Activated T-cell treated with anti-CD3 and anti-CD28 coated beads for 24 hours (primary cell): ENCODE data around the gene INPP5A.

Source experiments
- DNase-seq: peaks from one replicate; pipeline ENCODE4 v3.0.0-alpha.2; 2020; ENCODE audit warnings: low read depth

Gene INPP5A

GRCh38 chr10:132614431-132615340 is 77.1 kb downstream of the INPP5A start:
- no peak for DNase-seq

GRCh38 chr10:132615341-132616169 is 78.0 kb downstream of the INPP5A start:
- no peak for DNase-seq

GRCh38 chr10:132616170-132616995 is 78.8 kb downstream of the INPP5A start:
- peak; percentile 39 for DNase-seq

GRCh38 chr10:132616996-132617736 is 79.6 kb downstream of the INPP5A start:
- DNase-seq: no peak

- no peak for DNase-seq
These were observed 80.1 kb downstream of the INPP5A start for GRCh38 chr10:132617737-132618052.

GRCh38 chr10:132618158-132618919 is 80.8 kb downstream of the INPP5A start:
- DNase-seq: no peak

- DNase-seq: no peak
These were observed 82.3 kb downstream of the INPP5A start for GRCh38 chr10:132619927-132620326.

- DNase-seq: no peak
These were observed 86.7 kb downstream of the INPP5A start for GRCh38 chr10:132624061-132624846.

- no peak for DNase-seq
These were observed 87.4 kb downstream of the INPP5A start for GRCh38 chr10:132624847-132625471.

GRCh38 chr10:132626019-132626760 is 88.6 kb downstream of the INPP5A start:
- no peak for DNase-seq

- DNase-seq: no peak
These were observed 89.4 kb downstream of the INPP5A start for GRCh38 chr10:132626761-132627665.

- DNase-seq: no peak
These were observed 90.3 kb downstream of the INPP5A start for GRCh38 chr10:132627666-132628531.

- no peak for DNase-seq
These were observed 91.6 kb downstream of the INPP5A start for GRCh38 chr10:132628966-132629900.

- DNase-seq: no peak
These were observed 92.6 kb downstream of the INPP5A start for GRCh38 chr10:132630156-132630555.

- DNase-seq: no peak
These were observed 93.2 kb downstream of the INPP5A start for GRCh38 chr10:132630666-132631337.
